DMS114 treated with DMSO at 0.1 percent for 48 hours (cell line): ENCODE data around the gene KIF21B.
A peak's percentile ranks its signal among the peaks of the same experiment; 100 is the strongest.

ENCODE experiments used
- DNase-seq: peaks from one replicate; lab custom pipeline; 2025; ENCODE audit not compliant: unreplicated experiment; lab: John Stamatoyannopoulos, UW

KIF21B gene

GRCh38 chr1:201049248-201049831 lies 25.8 kb upstream of the KIF21B start:
- no peak for DNase-seq

GRCh38 chr1:201048521-201048920 lies 25.0 kb upstream of the KIF21B start:
- no peak for DNase-seq

GRCh38 chr1:201044119-201044518 lies 20.6 kb upstream of the KIF21B start:
- no peak for DNase-seq

GRCh38 chr1:201042779-201043461 lies 19.4 kb upstream of the KIF21B start:
- peak; percentile 39 for DNase-seq

- DNase-seq: no peak
Measured at GRCh38 chr1:201041011-201041410, 17.5 kb upstream of the KIF21B start.

- no peak for DNase-seq
Measured at GRCh38 chr1:201039876-201040275, 16.4 kb upstream of the KIF21B start.

GRCh38 chr1:201039418-201039817 lies 15.9 kb upstream of the KIF21B start:
- DNase-seq: no peak

- no peak for DNase-seq
Measured at GRCh38 chr1:201038186-201038876, 14.8 kb upstream of the KIF21B start.

- DNase-seq: no peak
Measured at GRCh38 chr1:201036188-201036842, 12.8 kb upstream of the KIF21B start.

GRCh38 chr1:201034671-201035070 lies 11.2 kb upstream of the KIF21B start:
- DNase-seq: no peak

- no peak for DNase-seq
Measured at GRCh38 chr1:201032408-201032807, 8.9 kb upstream of the KIF21B start.

GRCh38 chr1:201028461-201028889 lies 5.0 kb upstream of the KIF21B start:
- no peak for DNase-seq

GRCh38 chr1:201026836-201027235 lies 3.3 kb upstream of the KIF21B start:
- no peak for DNase-seq

- no peak for DNase-seq
Measured at GRCh38 chr1:201026234-201026633, 2.7 kb upstream of the KIF21B start.

GRCh38 chr1:201025571-201026002 lies 2.1 kb upstream of the KIF21B start:
- DNase-seq: peak; percentile 10

GRCh38 chr1:201024625-201024998 lies 1.1 kb upstream of the KIF21B start:
- DNase-seq: no peak

- no peak for DNase-seq
Measured at GRCh38 chr1:201023920-201024624, 558 bp upstream of the KIF21B start.

- DNase-seq: no peak
Measured at GRCh38 chr1:201022820-201023516, 546 bp downstream of the KIF21B start.

GRCh38 chr1:201022493-201022819 lies 1.1 kb downstream of the KIF21B start:
- no peak for DNase-seq

GRCh38 chr1:201021630-201022492 lies 1.7 kb downstream of the KIF21B start:
- no peak for DNase-seq
